GM12873 (cell line): Measurements from ENCODE around the gene SIGLEC10.

Experiments
- CTCF ChIP-seq: IDR thresholded peaks from 2 replicates; pipeline ENCODE4 v1.5.1; 2012; ENCODE audit warnings: low read depth, mild to moderate bottlenecking, moderate library complexity, low read length, control low read depth; ENCODE audit not compliant: insufficient read depth; ENCODE audit errors: missing control alignments

Gene SIGLEC10

GRCh38 chr19:51458899-51459505 lies 41.6 kb upstream of the SIGLEC10 start:
- no peak for TF ChIP-seq CTCF

- no peak for TF ChIP-seq CTCF
These were observed 40.7 kb upstream of the SIGLEC10 start, which contains the start of gene SIGLEC8 for GRCh38 chr19:51458051-51458645. Gene SIGLEC8, minus strand, starts transcription at chr19:51458454. Its CDS starts 67 bp downstream, at chr19:51458387.

GRCh38 chr19:51457351-51458013 lies 40.0 kb upstream of the SIGLEC10 start:
- TF ChIP-seq CTCF = no peak

- TF ChIP-seq CTCF = no peak
These were observed 39.3 kb upstream of the SIGLEC10 start for GRCh38 chr19:51456541-51457290.

GRCh38 chr19:51450730-51451307 lies 33.4 kb upstream of the SIGLEC10 start:
- TF ChIP-seq CTCF = no peak

- TF ChIP-seq CTCF = no peak
These were observed 31.1 kb upstream of the SIGLEC10 start for GRCh38 chr19:51448411-51449016.
